B cell (primary cell): ENCODE measurements around the gene HJURP. TPM values are rescaled to one million over a fixed set of nuclear protein-coding genes. Genes with fewer than 3 reads are reported as not detected.

Experiments
- ATAC-seq: fragments of 200-7000 bp; cut with Tn5 transposase; one replicate; pipeline ENCODE4 v1.10.0; 2021; ENCODE audit warnings: low read depth, mild to moderate bottlenecking, moderate number of reproducible peaks, moderate library complexity
- CTCF ChIA-PET: fragments of 350-600 bp; sonication (Branson Sonifier 250); formaldehyde crosslinking; loops from one replicate; lab custom pipeline; 2021; ENCODE audit warnings: antibody characterized with exemption, inconsistent platforms; lab: Charles Lee
- POLR2A ChIA-PET: fragments of 350-600 bp; sonication (Branson Sonifier 250); formaldehyde crosslinking; loops from one replicate; lab custom pipeline; 2021; ENCODE audit warnings: antibody characterized with exemption; lab: Charles Lee
- DNase-seq: peaks from one replicate; pipeline ENCODE4 v3.0.0; 2013
- H2AFZ ChIP-seq: 2 replicates; pipeline ENCODE4 v1.6.1; 2012; ENCODE audit warnings: mild to moderate bottlenecking, low read depth, low read length; ENCODE audit not compliant: insufficient read depth, poor library complexity, severe bottlenecking
- H3K27ac ChIP-seq, 2 donors: 1 replicate in 1 of 2; 2 replicates in 1 of 2; pipeline ENCODE4 v1.5.1; 2012 to 2013; ENCODE audit warnings: low read length in 2 of 2, mild to moderate bottlenecking in 2 of 2, moderate library complexity in 1 of 2
- H3K27me3 ChIP-seq, 4 experiments: fragments of 200-600 bp in 1 of 4; sonication (generic) in 1 of 4; replicated peaks in 1 of 4; 1 replicate in 2 of 4; 2 replicates in 2 of 4; pipeline versions ENCODE4 v1.6.1 to v1.7.0; 2013 to 2016; ENCODE audit warnings: low read length in 3 of 4, mild to moderate bottlenecking in 2 of 4, mixed read lengths in 1 of 4, moderate library complexity in 1 of 4; ENCODE audit not compliant: insufficient read depth in 4 of 4, control insufficient read depth in 3 of 4; ENCODE audit errors: control extremely low read depth in 1 of 4
- H3K36me3 ChIP-seq, 2 experiments: replicated peaks in 1 of 2; 1 replicate in 1 of 2; 2 replicates in 1 of 2; pipeline versions ENCODE4 v1.6.1 to v1.7.1; 2013; ENCODE audit warnings: low read length in 1 of 2; ENCODE audit not compliant: insufficient read depth in 2 of 2, control insufficient read depth in 1 of 2; ENCODE audit errors: control extremely low read depth in 1 of 2, extremely low read depth in 1 of 2
- H3K4me1 ChIP-seq, 2 donors: fragments of 200-600 bp in 1 of 2; sonication (generic) in 1 of 2; 1 replicate in 1 of 2; 2 replicates in 1 of 2; pipeline versions ENCODE4 v1.5.1 to v1.6.1; 2013 to 2017; ENCODE audit warnings: low read length in 2 of 2; ENCODE audit not compliant: control insufficient read depth in 2 of 2, insufficient read depth in 2 of 2
- H3K4me2 ChIP-seq: replicated peaks from 2 replicates; pipeline ENCODE3; 2012; ENCODE audit warnings: mild to moderate bottlenecking, low read depth, low read length; ENCODE audit not compliant: poor library complexity, severe bottlenecking
- H3K4me3 ChIP-seq, 5 experiments: fragments of 200-600 bp in 1 of 5; sonication (generic) in 1 of 5; 1 replicate in 3 of 5; 2 replicates in 2 of 5; pipeline versions ENCODE4 v1.5.1 to v1.7.0; 2011 to 2016; ENCODE audit warnings: low read length in 4 of 5, mild to moderate bottlenecking in 4 of 5, low read depth in 2 of 5, control low read depth in 1 of 5, moderate library complexity in 1 of 5; ENCODE audit not compliant: insufficient read depth in 1 of 5; ENCODE audit errors: control extremely low read depth in 1 of 5, extremely low read depth in 1 of 5
- H3K79me2 ChIP-seq: fragments of 200-600 bp; sonication (generic); one replicate; pipeline ENCODE4 v1.6.0; 2016; ENCODE audit warnings: low read length; ENCODE audit not compliant: control insufficient read depth, insufficient read depth
- H3K9ac ChIP-seq: fragments of 200-600 bp; sonication (generic); 2 replicates; pipeline ENCODE4 v1.6.1; 2017; ENCODE audit warnings: mild to moderate bottlenecking, low read length, moderate library complexity
- H3K9me3 ChIP-seq, 3 donors: one replicate each; pipeline versions ENCODE4 v1.6.1 to v1.7.1; 2013; ENCODE audit warnings: low read length in 2 of 3; ENCODE audit not compliant: control insufficient read depth in 2 of 3, insufficient read depth in 1 of 3; ENCODE audit errors: control extremely low read depth in 1 of 3
- H4K20me1 ChIP-seq: 2 replicates; pipeline ENCODE4 v1.6.0; 2012; ENCODE audit warnings: mild to moderate bottlenecking, low read length; ENCODE audit not compliant: insufficient read depth, control insufficient read depth, poor library complexity, severe bottlenecking
- H3K27ac Mint-ChIP-seq: one replicate; pipeline ENCODE4 v1.8.0; 2021; ENCODE audit warnings: mixed read lengths
- H3K27me3 Mint-ChIP-seq: one replicate; pipeline ENCODE4 v1.8.0; 2021; ENCODE audit warnings: mixed read lengths
- H3K4me1 Mint-ChIP-seq: one replicate; pipeline ENCODE4 v1.8.0; 2021; ENCODE audit warnings: mixed read lengths
- H3K4me3 Mint-ChIP-seq: one replicate; pipeline ENCODE4 v1.8.0; 2021; ENCODE audit warnings: mixed read lengths
- H3K9me3 Mint-ChIP-seq: one replicate; pipeline ENCODE4 v1.8.0; 2022; ENCODE audit warnings: mixed read lengths; ENCODE audit not compliant: insufficient read depth
- EZH2 ChIP-seq: IDR thresholded peaks from 2 replicates; pipeline ENCODE4 v1.6.1; 2012; ENCODE audit warnings: borderline replicate concordance, low read depth, mild to moderate bottlenecking, moderate library complexity, low read length; ENCODE audit not compliant: insufficient read depth, poor library complexity, severe bottlenecking
- WGBS: methylation state at CpG from one replicate; pipeline ENCODE4 v1.1.5; 2013; ENCODE audit warnings: missing lambda C conversion rate; ENCODE audit not compliant: insufficient coverage; 5-methylcytosine and 5-hydroxymethylcytosine counted together
- intact Hi-C: fragments of 100-400 bp; cut with micrococcal nuclease; formaldehyde crosslinking; loops from one replicate; pipeline ENCODE4 v1.10.0; 2022
- polyA minus RNA-seq: library from RNA; depleted of rRNA, polyadenylated mRNA; stranded (reverse); fragments of >200 nt; gene quantifications from 2 replicates; pipeline ENCODE4 v1.2.3, GENCODE V29; 2012
- polyA plus RNA-seq: library from polyadenylated mRNA; depleted of rRNA; stranded (reverse); fragments of >200 nt; gene quantifications from 2 replicates; pipeline ENCODE4 v1.2.3, GENCODE V29; 2012
- total RNA-seq, 2 donors: library from RNA; stranded (reverse); fragments of 120-200 nt in 1 of 2; gene quantifications; 1 replicate in 1 of 2; 2 replicates in 1 of 2; pipeline versions ENCODE4 v1.2.3 to v1.2.4, GENCODE V29; 2013 to 2022
- TF ChIP-seq, protein P1 (sequence below): fragments of 200-600 bp; IDR thresholded peaks from one replicate; pipeline ENCODE4 v1.8.0; 2022; ENCODE audit warnings: antibody characterized with exemption, mild to moderate bottlenecking

HJURP gene, protein sequence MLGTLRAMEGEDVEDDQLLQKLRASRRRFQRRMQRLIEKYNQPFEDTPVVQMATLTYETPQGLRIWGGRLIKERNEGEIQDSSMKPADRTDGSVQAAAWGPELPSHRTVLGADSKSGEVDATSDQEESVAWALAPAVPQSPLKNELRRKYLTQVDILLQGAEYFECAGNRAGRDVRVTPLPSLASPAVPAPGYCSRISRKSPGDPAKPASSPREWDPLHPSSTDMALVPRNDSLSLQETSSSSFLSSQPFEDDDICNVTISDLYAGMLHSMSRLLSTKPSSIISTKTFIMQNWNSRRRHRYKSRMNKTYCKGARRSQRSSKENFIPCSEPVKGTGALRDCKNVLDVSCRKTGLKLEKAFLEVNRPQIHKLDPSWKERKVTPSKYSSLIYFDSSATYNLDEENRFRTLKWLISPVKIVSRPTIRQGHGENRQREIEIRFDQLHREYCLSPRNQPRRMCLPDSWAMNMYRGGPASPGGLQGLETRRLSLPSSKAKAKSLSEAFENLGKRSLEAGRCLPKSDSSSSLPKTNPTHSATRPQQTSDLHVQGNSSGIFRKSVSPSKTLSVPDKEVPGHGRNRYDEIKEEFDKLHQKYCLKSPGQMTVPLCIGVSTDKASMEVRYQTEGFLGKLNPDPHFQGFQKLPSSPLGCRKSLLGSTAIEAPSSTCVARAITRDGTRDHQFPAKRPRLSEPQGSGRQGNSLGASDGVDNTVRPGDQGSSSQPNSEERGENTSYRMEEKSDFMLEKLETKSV
- total RNA-seq (0.42 and 0.73 TPM in 2 replicates), polyA plus RNA-seq (0.65 and 0.73 TPM in 2 replicates), polyA minus RNA-seq (1.4 and 2.1 TPM in 2 replicates)
- total RNA-seq (2013): 0.61 TPM

DNA sequence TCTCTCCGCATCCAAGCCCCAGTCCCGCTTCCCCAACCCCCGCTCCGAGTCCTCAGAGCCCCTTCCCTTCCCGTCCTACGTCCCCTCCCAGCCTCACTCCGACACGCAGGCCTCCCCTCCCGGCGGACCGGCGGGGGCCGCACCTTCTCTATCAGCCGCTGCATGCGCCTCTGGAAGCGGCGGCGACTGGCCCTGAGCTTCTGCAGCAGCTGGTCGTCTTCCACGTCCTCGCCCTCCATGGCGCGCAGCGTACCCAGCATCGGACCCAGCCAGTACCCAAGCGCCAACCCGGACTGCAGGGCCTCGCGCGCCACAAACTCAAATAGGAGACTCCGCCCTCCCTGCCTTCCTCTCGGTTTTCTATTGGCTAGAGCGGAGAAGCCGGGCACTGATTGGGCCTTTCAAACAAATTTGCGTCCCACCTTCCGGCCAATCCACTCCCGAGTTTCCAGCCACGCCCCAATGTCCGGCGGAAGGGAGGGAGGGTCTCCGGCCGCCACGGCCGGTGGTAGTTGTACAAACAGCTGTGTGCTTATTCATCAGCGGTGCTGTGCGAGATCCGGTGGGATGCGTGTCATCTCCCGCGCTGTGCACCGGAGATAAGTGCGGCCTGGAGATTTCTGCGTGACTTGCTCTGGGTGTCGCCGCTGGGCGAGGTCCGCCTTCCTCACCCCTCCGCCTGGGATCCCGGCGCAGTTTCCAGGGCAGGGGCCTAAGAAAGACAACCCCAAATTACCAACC lies at the start of gene HJURP:
TSS of gene HJURP (minus strand) at position 295 of the 741 bp plus-strand sequence. CDS start at position 260, 35 bp downstream.
- Histone ChIP-seq H3K4me2 (peak within 1 kb of the TSS; percentile 98), H2AFZ (peak within 1 kb of the TSS; percentile 97), H3K9me3 (no peaks in the 10 kb centered on the region), H3K4me1 (peaks cover 6 to 19% of the 10 kb centered on the region in 2 donors), H3K79me2 (peaks cover 11% of the 10 kb centered on the region), H3K9ac (peak within 1 kb of the TSS; percentile 76), H3K4me3 (peak within 1 kb of the TSS; percentile 60 to 85 (median 72)), H3K27me3 (no peaks in the 10 kb centered on the region), H3K27ac (no peak within 1 kb of the TSS), H3K36me3 (no peaks in the 10 kb centered on the region), H4K20me1 (no peaks in the 10 kb centered on the region)
- peak within 1 kb of the TSS; percentile 87 for H3K4me3 Mint-ChIP-seq
- ChIA-PET POLR2A (interaction anchor here (0.6 kb wide), 2 partner anchors 13 to 572 kb away, joined by 4 to 6 read pairs; partner anchors contain the start of gene MSL3B), CTCF (no interaction called here)
- WGBS: 1% methylated on average over 55 of the region's 60 CpGs
- H3K27ac Mint-ChIP-seq: peak within 1 kb of the TSS; percentile 79
- H3K4me1 Mint-ChIP-seq: peaks cover 20% of the 10 kb centered on the region
- no peaks in the 10 kb centered on the region for H3K9me3 Mint-ChIP-seq
- peaks cover 7% of the 10 kb centered on the region for H3K27me3 Mint-ChIP-seq
- DNase-seq: peak; percentile 92
- intact Hi-C loops: loop anchor here (1.0 kb wide), 2 partner anchors 14 to 646 kb away; partner anchors contain the start of gene MSL3B
- ATAC-seq: peak; percentile 98
- TF ChIP-seq EZH2: no peak
- TF ChIP-seq, protein P1, sequence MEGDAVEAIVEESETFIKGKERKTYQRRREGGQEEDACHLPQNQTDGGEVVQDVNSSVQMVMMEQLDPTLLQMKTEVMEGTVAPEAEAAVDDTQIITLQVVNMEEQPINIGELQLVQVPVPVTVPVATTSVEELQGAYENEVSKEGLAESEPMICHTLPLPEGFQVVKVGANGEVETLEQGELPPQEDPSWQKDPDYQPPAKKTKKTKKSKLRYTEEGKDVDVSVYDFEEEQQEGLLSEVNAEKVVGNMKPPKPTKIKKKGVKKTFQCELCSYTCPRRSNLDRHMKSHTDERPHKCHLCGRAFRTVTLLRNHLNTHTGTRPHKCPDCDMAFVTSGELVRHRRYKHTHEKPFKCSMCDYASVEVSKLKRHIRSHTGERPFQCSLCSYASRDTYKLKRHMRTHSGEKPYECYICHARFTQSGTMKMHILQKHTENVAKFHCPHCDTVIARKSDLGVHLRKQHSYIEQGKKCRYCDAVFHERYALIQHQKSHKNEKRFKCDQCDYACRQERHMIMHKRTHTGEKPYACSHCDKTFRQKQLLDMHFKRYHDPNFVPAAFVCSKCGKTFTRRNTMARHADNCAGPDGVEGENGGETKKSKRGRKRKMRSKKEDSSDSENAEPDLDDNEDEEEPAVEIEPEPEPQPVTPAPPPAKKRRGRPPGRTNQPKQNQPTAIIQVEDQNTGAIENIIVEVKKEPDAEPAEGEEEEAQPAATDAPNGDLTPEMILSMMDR: no peak
